Right lobe of liver (tissue), 6 donors: ENCODE measurements around the gene TMEM132D. TPM values are rescaled to one million over a fixed set of nuclear protein-coding genes. Genes with fewer than 3 reads are reported as not detected.

Source experiments
- ATAC-seq, 4 donors: fragments of 200-7000 bp; cut with Tn5 transposase; one replicate each; pipeline ENCODE4 v1.9.1; 2020; ENCODE audit warnings: mild to moderate bottlenecking in 4 of 4, moderate library complexity in 4 of 4
- DNase-seq, 3 donors: peaks; one replicate each; pipeline ENCODE4 v3.0.0-alpha.2; 2020
- H3K27ac ChIP-seq, 3 donors: fragments of 200-600 bp; one replicate each; pipeline ENCODE4 v1.8.0; 2022
- H3K27me3 ChIP-seq, 2 donors: fragments of 200-600 bp; one replicate each; pipeline ENCODE4 v1.8.0; 2022
- H3K36me3 ChIP-seq, 4 donors: fragments of 200-600 bp; sonication (generic) in 1 of 4; one replicate each; pipeline versions ENCODE4 v1.5.1 to v1.8.0; 2017 to 2022; ENCODE audit warnings: control low read depth in 1 of 4
- H3K4me1 ChIP-seq, 4 donors: fragments of 200-600 bp; sonication (generic) in 1 of 4; one replicate each; pipeline versions ENCODE4 v1.5.1 to v1.8.0; 2017 to 2022; ENCODE audit warnings: control low read depth in 1 of 4
- H3K4me3 ChIP-seq, 3 donors: fragments of 200-600 bp; one replicate each; pipeline ENCODE4 v1.8.0; 2022
- H3K9me3 ChIP-seq, 4 donors: fragments of 200-600 bp; sonication (generic) in 1 of 4; one replicate each; pipeline versions ENCODE4 v1.5.1 to v1.8.0; 2017 to 2022; ENCODE audit warnings: control low read depth in 1 of 4
- CTCF ChIP-seq, 4 donors: fragments of 200-600 bp in 3 of 4; fragments of 450-650 bp in 1 of 4; IDR thresholded peaks; one replicate each; pipeline versions ENCODE4 v1.5.1 to v1.8.0; 2016 to 2022; ENCODE audit warnings: antibody characterized with exemption in 4 of 4, mild to moderate bottlenecking in 2 of 4
- POLR2A ChIP-seq: fragments of 450-650 bp; IDR thresholded peaks from one replicate; pipeline ENCODE4 v1.6.1; 2017; ENCODE audit warnings: antibody characterized with exemption, mild to moderate bottlenecking
- WGBS: methylation state at CpG from one replicate; pipeline ENCODE4 v1.1.6; 2018; ENCODE audit warnings: low coverage, low lambda C conversion rate; ENCODE audit not compliant: insufficient coverage; ENCODE audit errors: missing lambda C conversion rate; 5-methylcytosine and 5-hydroxymethylcytosine counted together
- intact Hi-C, 2 donors: fragments of 100-400 bp; cut with DNase I; formaldehyde crosslinking; loops; one replicate each; pipeline versions ENCODE4 v1.11.2 to v1.14.1; 2022
- total RNA-seq, 6 experiments: library from RNA; depleted of rRNA in 2 of 6; stranded (reverse); fragments of >200 nt in 2 of 6; fragmentation: NEBNext Ultra II Directional in 3 of 6; extraction: Animal tissue kit (Norgen Biotek cat#: 25700) in 3 of 6; gene quantifications; one replicate each; pipeline versions ENCODE4 v1.1.0 to v1.2.4, GENCODE V29; 2016 to 2023
- donor health status: DM: no; HTN: yes; CAD: no.
- donor health status: DM: no; HTN: no; CAD: no.
- donor health status: DM: no; HTN: no; CAD: no.
- donor health status: DM: no; HTN: yes; CAD: no.
- donor health status: DM: no; HTN: yes; CAD: no.

Gene TMEM132D
- total RNA-seq, 6 experiments from 2014 or later, result 0.10 to 0.35 (median 0.33) TPM; not detected in 3

- no peaks in the 10 kb centered on the region for H3K27me3 ChIP-seq
- no peak overlapping the region for H3K4me3 ChIP-seq
- 81% methylated on average over 8 of the region's 11 CpGs for WGBS
- TF ChIP-seq CTCF (IDR thresholded peaks at IDR 0.05) (no peak), POLR2A (no peak)
- ATAC-seq, result no peak
- no peaks in the 10 kb centered on the region for H3K4me1 ChIP-seq
- DNase-seq, result no peak
- H3K9me3 ChIP-seq, result no peaks in the 10 kb centered on the region
- no peaks in the 10 kb centered on the region for H3K36me3 ChIP-seq
- H3K27ac ChIP-seq, result no peak overlapping the region
- intact Hi-C loops, result no loop called here
Observed at GRCh38 chr12:129096184-129096583, 807.6 kb downstream of the TMEM132D start.

GRCh38 chr12:129089576-129089975, 814.2 kb downstream of the TMEM132D start:
- intact Hi-C loops, result no loop called here
- Histone ChIP-seq H3K4me1 (no peaks in the 10 kb centered on the region), H3K36me3 (no peaks in the 10 kb centered on the region), H3K4me3 (no peak overlapping the region), H3K27ac (no peak overlapping the region), H3K27me3 (no peaks in the 10 kb centered on the region), H3K9me3 (no peaks in the 10 kb centered on the region)
- no peak for ATAC-seq
- TF ChIP-seq CTCF (IDR thresholded peaks at IDR 0.05), result no peak
- peak in 1 of 3 donors; percentile 17 for DNase-seq
- WGBS, result 80% methylated on average over 1 of the region's 9 CpGs

GRCh38 chr12:129084875-129085826, 818.7 kb downstream of the TMEM132D start:
- no peak overlapping the region for H3K4me3 ChIP-seq
- H3K9me3 ChIP-seq, result no peaks in the 10 kb centered on the region
- no peak for TF ChIP-seq POLR2A
- no peak for TF ChIP-seq CTCF (IDR thresholded peaks at IDR 0.05)
- H3K27ac ChIP-seq, result no peak overlapping the region
- H3K27me3 ChIP-seq, result no peaks in the 10 kb centered on the region
- H3K4me1 ChIP-seq, result no peaks in the 10 kb centered on the region
- ATAC-seq (no peak), DNase-seq (peak in 1 of 3 donors; percentile 23)
- intact Hi-C loops, result no loop called here
- no peaks in the 10 kb centered on the region for H3K36me3 ChIP-seq
- WGBS, result 57% methylated on average over 8 of the region's 20 CpGs

GRCh38 chr12:129083121-129083840, 820.5 kb downstream of the TMEM132D start:
- no peak for ATAC-seq
- no peak for DNase-seq

More at GRCh38 chr12:129083121-129083840, 820.5 kb downstream of the TMEM132D start:
- no peaks in the 10 kb centered on the region for H3K27me3 ChIP-seq
- WGBS, result 53% methylated on average over 5 of the region's 7 CpGs
- H3K4me3 ChIP-seq, result no peak overlapping the region
- no peaks in the 10 kb centered on the region for H3K9me3 ChIP-seq
- no peaks in the 10 kb centered on the region for H3K36me3 ChIP-seq
- no peak overlapping the region for H3K27ac ChIP-seq
- H3K4me1 ChIP-seq, result no peaks in the 10 kb centered on the region
- intact Hi-C loops, result no loop called here
- TF ChIP-seq CTCF (IDR thresholded peaks at IDR 0.05) (no peak), POLR2A (no peak)
